HG03045 (cell line): Measurements from ENCODE around the gene FAM90A1.
"Not testable (repeated sequence)": the region's sequence is repeated elsewhere in the genome, so short reads cannot be mapped to it uniquely, and the experiment has no call there.

Source experiments
- ATAC-seq: cut with Tn5 transposase; IDR thresholded peaks from one replicate; pipeline ENCODE4 v1.9.1; 2021; ENCODE audit warnings: mild to moderate bottlenecking, moderate library complexity; ENCODE audit not compliant: unreplicated experiment

FAM90A1 gene

GRCh38 chr12:8226992-8227731 lies at the start of gene FAM90A1:
FAM90A1 (minus strand) TSS chr12:8227618; CDS start chr12:8224832, 2,786 bp downstream.
- ATAC-seq = not testable (repeated sequence)

- not testable (repeated sequence) for ATAC-seq
Measured at GRCh38 chr12:8276397-8276796, 49.0 kb upstream of the FAM90A1 start.

GRCh38 chr12:8266706-8267105 lies 39.3 kb upstream of the FAM90A1 start:
- not testable (repeated sequence) for ATAC-seq

- ATAC-seq = not testable (repeated sequence)
Measured at GRCh38 chr12:8264236-8264635, 36.8 kb upstream of the FAM90A1 start.

GRCh38 chr12:8261111-8261554 lies 33.7 kb upstream of the FAM90A1 start:
- not testable (repeated sequence) for ATAC-seq

GRCh38 chr12:8256356-8256755 lies 28.9 kb upstream of the FAM90A1 start:
- not testable (repeated sequence) for ATAC-seq

GRCh38 chr12:8254705-8255104 lies 27.3 kb upstream of the FAM90A1 start:
- not testable (repeated sequence) for ATAC-seq

GRCh38 chr12:8252056-8252818 lies 24.8 kb upstream of the FAM90A1 start:
- not testable (repeated sequence) for ATAC-seq

GRCh38 chr12:8251616-8252015 lies 24.2 kb upstream of the FAM90A1 start:
- not testable (repeated sequence) for ATAC-seq

GRCh38 chr12:8246941-8247535 lies 19.6 kb upstream of the FAM90A1 start:
- ATAC-seq = not testable (repeated sequence)

GRCh38 chr12:8243682-8244161 lies 16.3 kb upstream of the FAM90A1 start:
- ATAC-seq = not testable (repeated sequence)

- ATAC-seq = peak; percentile 97
Measured at GRCh38 chr12:8242880-8243681, 15.7 kb upstream of the FAM90A1 start.

- not testable (repeated sequence) for ATAC-seq
Measured at GRCh38 chr12:8242622-8242879, 15.1 kb upstream of the FAM90A1 start.

- ATAC-seq = not testable (repeated sequence)
Measured at GRCh38 chr12:8241917-8242621, 14.7 kb upstream of the FAM90A1 start.

- ATAC-seq = not testable (repeated sequence)
Measured at GRCh38 chr12:8240340-8241114, 13.1 kb upstream of the FAM90A1 start.

GRCh38 chr12:8237031-8237430 lies 9.6 kb upstream of the FAM90A1 start:
- not testable (repeated sequence) for ATAC-seq

GRCh38 chr12:8235316-8236157 lies 8.1 kb upstream of the FAM90A1 start:
- not testable (repeated sequence) for ATAC-seq

- ATAC-seq = not testable (repeated sequence)
Measured at GRCh38 chr12:8234746-8235145, 7.3 kb upstream of the FAM90A1 start.
